Sigmoid colon (tissue), 7 donors: ENCODE results near the gene LRRC8B. TPM values are rescaled to one million over a fixed set of nuclear protein-coding genes. Genes with fewer than 3 reads are reported as not detected.
"Not testable (repeated sequence)": the region's sequence is repeated elsewhere in the genome, so short reads cannot be mapped to it uniquely, and the experiment has no call there.

Experiments
- DNase-seq: peaks from one replicate; pipeline ENCODE4 v3.0.0-alpha.2; 2019
- H3K27ac ChIP-seq, 4 donors: fragments of 200-600 bp; sonication (generic); one replicate each; pipeline ENCODE4 v1.5.1; 2016 to 2019; ENCODE audit warnings: mild to moderate bottlenecking in 1 of 4
- H3K27me3 ChIP-seq, 3 donors: fragments of 200-600 bp; sonication (generic); one replicate each; pipeline ENCODE4 v1.5.1; 2019; ENCODE audit warnings: mild to moderate bottlenecking in 1 of 3
- H3K36me3 ChIP-seq, 4 donors: fragments of 200-600 bp; sonication (generic); one replicate each; pipeline ENCODE4 v1.5.1; 2016 to 2019
- H3K4me1 ChIP-seq, 4 donors: fragments of 200-600 bp; sonication (generic); one replicate each; pipeline ENCODE4 v1.5.1; 2017 to 2019
- H3K4me3 ChIP-seq, 4 donors: fragments of 200-600 bp; sonication (generic); one replicate each; pipeline ENCODE4 v1.5.1; 2017 to 2019; ENCODE audit warnings: mild to moderate bottlenecking in 2 of 4, moderate library complexity in 1 of 4
- H3K9me3 ChIP-seq, 4 donors: fragments of 200-600 bp in 3 of 4; sonication (generic) in 3 of 4; one replicate each; pipeline versions ENCODE4 v1.5.1 to v1.6.1; 2013 to 2019
- CTCF ChIP-seq, 4 experiments: fragments of 450-650 bp in 3 of 4; fragments of 200-600 bp in 1 of 4; IDR thresholded peaks; one replicate each; pipeline ENCODE4 v1.5.1; 2016 to 2019; ENCODE audit warnings: antibody characterized with exemption in 4 of 4, mild to moderate bottlenecking in 3 of 4, moderate library complexity in 2 of 4
- EP300 ChIP-seq, 4 donors: sonication (generic); formaldehyde crosslinking; IDR thresholded peaks; one replicate each; pipeline ENCODE4 v1.6.1; 2017; ENCODE audit warnings: antibody characterized with exemption in 4 of 4
- POLR2A ChIP-seq, 2 donors: fragments of 450-650 bp; IDR thresholded peaks; one replicate each; pipeline ENCODE4 v1.6.1; 2016; ENCODE audit warnings: antibody characterized with exemption in 2 of 2, mild to moderate bottlenecking in 2 of 2, moderate library complexity in 2 of 2
- POLR2AphosphoS5 ChIP-seq, 4 donors: sonication (generic); formaldehyde crosslinking; IDR thresholded peaks; one replicate each; pipeline ENCODE4 v1.6.1; 2017; ENCODE audit warnings: antibody characterized with exemption in 4 of 4
- WGBS, 2 donors: extraction: QIAGEN DNeasy Blood & Tissue Kit; methylation state at CpG; one replicate each; pipeline ENCODE4 v1.1.7; 2013; 5-methylcytosine and 5-hydroxymethylcytosine counted together
- intact Hi-C: fragments of 100-400 bp; cut with DNase I; formaldehyde crosslinking; loops from one replicate; pipeline ENCODE4 v1.15.1; 2023
- polyA plus RNA-seq, 3 donors: library from polyadenylated mRNA; stranded (reverse); fragments of 200-250 nt; gene quantifications; one replicate each; pipeline ENCODE4 v1.2.3, GENCODE V29; 2013
- total RNA-seq, 4 donors: library from RNA; depleted of rRNA; stranded (reverse); fragments of >200 nt; gene quantifications; one replicate each; pipeline ENCODE4 v1.1.0, GENCODE V29; 2016
- donor health status: healthy with polysubstance abuse.
- donor health status: Bipolar disorder and iron deficiency.
- donor health status: healthy.

The LRRC8B gene
- total and polyA plus RNA-seq, 7 donors = 1.8 to 9.8 (median 4.1) TPM

- WGBS, 2 donors = 94% methylated on average over 1 of the region's 1 CpG
- intact Hi-C loops = no loop called here
- H3K27ac ChIP-seq = no peak overlapping the region
Measured at GRCh38 chr1:89624314-89624713, 99.7 kb downstream of the LRRC8B start.

GRCh38 chr1:89624715-89625323, 100.2 kb downstream of the LRRC8B start:
- no peaks in the 10 kb centered on the region for H3K9me3 ChIP-seq
- no peak for TF ChIP-seq CTCF (IDR thresholded peaks at IDR 0.05)
- no peak for TF ChIP-seq POLR2A (IDR thresholded peaks at IDR 0.05)
- TF ChIP-seq POLR2AphosphoS5 (IDR thresholded peaks at IDR 0.05) = no peak
- TF ChIP-seq EP300 (IDR thresholded peaks at IDR 0.05) = no peak
- WGBS, 2 donors = 85 to 92% methylated on average over 4 of the region's 4 CpGs
- no peak overlapping the region for H3K4me3 ChIP-seq
- no peak for DNase-seq
- H3K27ac ChIP-seq = no peak overlapping the region
- no peaks in the 10 kb centered on the region for H3K36me3 ChIP-seq
- no peaks in the 10 kb centered on the region for H3K4me1 ChIP-seq
- no peaks in the 10 kb centered on the region for H3K27me3 ChIP-seq
- intact Hi-C loops = no loop called here

More at GRCh38 chr1:89624314-89624713, 99.7 kb downstream of the LRRC8B start:
- TF ChIP-seq EP300 (IDR thresholded peaks at IDR 0.05) (no peak), POLR2AphosphoS5 (IDR thresholded peaks at IDR 0.05) (no peak), CTCF (IDR thresholded peaks at IDR 0.05) (no peak), POLR2A (IDR thresholded peaks at IDR 0.05) (no peak)
- no peak for DNase-seq
- Histone ChIP-seq H3K4me3 (no peak overlapping the region), H3K27me3 (no peaks in the 10 kb centered on the region), H3K9me3 (no peaks in the 10 kb centered on the region), H3K4me1 (no peaks in the 10 kb centered on the region), H3K36me3 (no peaks in the 10 kb centered on the region)

- intact Hi-C loops = no loop called here
- Histone ChIP-seq H3K4me1 (no peaks in the 10 kb centered on the region), H3K27me3 (no peaks in the 10 kb centered on the region), H3K9me3 (no peaks in the 10 kb centered on the region), H3K4me3 (no peak overlapping the region), H3K36me3 (no peaks in the 10 kb centered on the region), H3K27ac (no peak overlapping the region)
- DNase-seq = no peak
- TF ChIP-seq CTCF (IDR thresholded peaks at IDR 0.05) = no peak
- no peak for TF ChIP-seq POLR2AphosphoS5 (IDR thresholded peaks at IDR 0.05)
- no peak for TF ChIP-seq EP300 (IDR thresholded peaks at IDR 0.05)
- no peak for TF ChIP-seq POLR2A (IDR thresholded peaks at IDR 0.05)
Measured at GRCh38 chr1:89627596-89627962, 103.0 kb downstream of the LRRC8B start.

GRCh38 chr1:89629146-89629545, 104.5 kb downstream of the LRRC8B start:
- H3K9me3 ChIP-seq = no peaks in the 10 kb centered on the region
- H3K27ac ChIP-seq = no peak overlapping the region
- no peak for DNase-seq
- no peaks in the 10 kb centered on the region for H3K36me3 ChIP-seq
- TF ChIP-seq EP300 (IDR thresholded peaks at IDR 0.05) = no peak
- no peak for TF ChIP-seq CTCF (IDR thresholded peaks at IDR 0.05)
- TF ChIP-seq POLR2AphosphoS5 (IDR thresholded peaks at IDR 0.05) = no peak
- no peak for TF ChIP-seq POLR2A (IDR thresholded peaks at IDR 0.05)
- H3K4me1 ChIP-seq = peaks cover 0 to 9% (median 6%) of the 10 kb centered on the region in 4 donors
- H3K27me3 ChIP-seq = no peaks in the 10 kb centered on the region
- intact Hi-C loops = no loop called here
- WGBS, 2 donors = 72 to 81% methylated on average over 2 of the region's 2 CpGs
- no peak overlapping the region for H3K4me3 ChIP-seq

GRCh38 chr1:89629600-89629999, 105.0 kb downstream of the LRRC8B start:
- DNase-seq, H3K4me3 ChIP-seq, H3K9me3 ChIP-seq, H3K36me3 ChIP-seq, intact Hi-C loops, H3K27ac ChIP-seq, H3K27me3 ChIP-seq: not testable (repeated sequence)
- H3K4me1 ChIP-seq = peaks cover 0 to 12% (median 8%) of the 10 kb centered on the region in 4 donors
- WGBS, 2 donors = 90 to 100% methylated on average over 2 of the region's 2 CpGs
